Fibroblast of mammary gland (primary cell): ENCODE data around the gene NT5DC1.
A peak's percentile ranks its signal among the peaks of the same experiment; 100 is the strongest.

Experiments used
- DNase-seq: peaks from one replicate; pipeline ENCODE4 v3.0.0-alpha.2; 2010; ENCODE audit warnings: low read depth
- H3K4me3 ChIP-seq: 2 replicates; pipeline ENCODE4 v1.5.1; 2011; ENCODE audit warnings: low read depth, mild to moderate bottlenecking, low read length, moderate library complexity; ENCODE audit not compliant: control insufficient read depth
- CTCF ChIP-seq: conservative IDR thresholded peaks from 2 replicates; pipeline ENCODE4 v1.5.1; 2011; ENCODE audit warnings: low read depth, low read length, inconsistent platforms; ENCODE audit not compliant: control insufficient read depth, insufficient read depth

NT5DC1 gene

GRCh38 chr6:116145803-116146675 lies 45.4 kb downstream of the NT5DC1 start:
- DNase-seq = no peak
- H3K4me3 ChIP-seq = no peak overlapping the region
- TF ChIP-seq CTCF = no peak

- no peak for TF ChIP-seq CTCF
- no peak overlapping the region for H3K4me3 ChIP-seq
Observed at GRCh38 chr6:116152620-116153019, 52.0 kb downstream of the NT5DC1 start.

GRCh38 chr6:116154887-116155286 lies 54.2 kb downstream of the NT5DC1 start:
- DNase-seq = no peak
- H3K4me3 ChIP-seq = no peak overlapping the region
- TF ChIP-seq CTCF = no peak

More at GRCh38 chr6:116152620-116153019, 52.0 kb downstream of the NT5DC1 start:
- DNase-seq = no peak

- DNase-seq = no peak
- no peak overlapping the region for H3K4me3 ChIP-seq
- TF ChIP-seq CTCF = no peak
Observed at GRCh38 chr6:116156405-116157326, 56.0 kb downstream of the NT5DC1 start.

- TF ChIP-seq CTCF = no peak
- H3K4me3 ChIP-seq = no peak overlapping the region
- DNase-seq = no peak
Observed at GRCh38 chr6:116157391-116157790, 56.7 kb downstream of the NT5DC1 start.

- DNase-seq = peak; percentile 73
- no peak for TF ChIP-seq CTCF
- no peak overlapping the region for H3K4me3 ChIP-seq
Observed at GRCh38 chr6:116158641-116159040, 58.0 kb downstream of the NT5DC1 start.
